ENCODE results near the gene NIP7. TPM values are rescaled to one million over a fixed set of nuclear protein-coding genes. Genes with fewer than 3 reads are reported as not detected.

Gene NIP7
- total RNA-seq, 2 donors from 2014 or later: 26.3 to 34.0 TPM

GRCh38 chr16:69324013-69324531, 15.5 kb upstream of the NIP7 start:
- no peak for ATAC-seq (replicated peaks)
- no peaks in the 10 kb centered on the region for H3K27me3 Mint-ChIP-seq
- H3K36me3 Mint-ChIP-seq (ENCODE audit: low read depth): peaks cover 94% of the 10 kb centered on the region
- no peak overlapping the region for H3K4me3 Mint-ChIP-seq
- H3K4me1 Mint-ChIP-seq: peaks cover 24% of the 10 kb centered on the region
- H3K9me3 Mint-ChIP-seq: no peaks in the 10 kb centered on the region
- H3K27ac Mint-ChIP-seq: no peak overlapping the region

- no peak for ATAC-seq (replicated peaks)
- H3K36me3 Mint-ChIP-seq (ENCODE audit: low read depth): peaks cover 94% of the 10 kb centered on the region
- no peak overlapping the region for H3K4me3 Mint-ChIP-seq
- H3K4me1 Mint-ChIP-seq: peaks cover 27% of the 10 kb centered on the region
- H3K27ac Mint-ChIP-seq: no peak overlapping the region
- H3K9me3 Mint-ChIP-seq: no peaks in the 10 kb centered on the region
- no peaks in the 10 kb centered on the region for H3K27me3 Mint-ChIP-seq
These were observed 14.9 kb upstream of the NIP7 start for GRCh38 chr16:69324585-69325253.

- Mint-ChIP-seq H3K27me3 (no peaks in the 10 kb centered on the region), H3K4me1 (peaks cover 27% of the 10 kb centered on the region), H3K36me3 (ENCODE audit: low read depth) (peaks cover 92% of the 10 kb centered on the region)
These were observed 13.8 kb upstream of the NIP7 start for GRCh38 chr16:69325784-69326171.

GRCh38 chr16:69326172-69326873, 13.2 kb upstream of the NIP7 start:
- H3K27ac Mint-ChIP-seq: peak overlapping the region; percentile 66
- H3K27me3 Mint-ChIP-seq: no peaks in the 10 kb centered on the region
- ATAC-seq (replicated peaks): no peak
- H3K4me1 Mint-ChIP-seq: peaks cover 27% of the 10 kb centered on the region
- peak overlapping the region; percentile 58 for H3K4me3 Mint-ChIP-seq
- H3K36me3 Mint-ChIP-seq (ENCODE audit: low read depth): peaks cover 89% of the 10 kb centered on the region
- no peaks in the 10 kb centered on the region for H3K9me3 Mint-ChIP-seq

More at GRCh38 chr16:69325784-69326171, 13.8 kb upstream of the NIP7 start:
- Mint-ChIP-seq H3K4me3 (peak overlapping the region; percentile 58), H3K9me3 (no peaks in the 10 kb centered on the region), H3K27ac (peak overlapping the region; percentile 66)
- no peak for ATAC-seq (replicated peaks)

GRCh38 chr16:69327585-69328310, 11.8 kb upstream of the NIP7 start:
- peaks cover 89% of the 10 kb centered on the region for H3K36me3 Mint-ChIP-seq (ENCODE audit: low read depth)
- no peaks in the 10 kb centered on the region for H3K27me3 Mint-ChIP-seq
- H3K4me3 Mint-ChIP-seq: peak overlapping the region; percentile 84
- no peak for ATAC-seq (replicated peaks)
- H3K27ac Mint-ChIP-seq: peak overlapping the region; percentile 66
- H3K4me1 Mint-ChIP-seq: peaks cover 23% of the 10 kb centered on the region
- H3K9me3 Mint-ChIP-seq: no peaks in the 10 kb centered on the region

GRCh38 chr16:69328854-69329316, 10.7 kb upstream of the NIP7 start:
- Mint-ChIP-seq H3K4me1 (peaks cover 23% of the 10 kb centered on the region), H3K36me3 (ENCODE audit: low read depth) (peaks cover 89% of the 10 kb centered on the region)

GRCh38 chr16:69329369-69330285, 9.9 kb upstream of the NIP7 start:
- Mint-ChIP-seq H3K36me3 (ENCODE audit: low read depth) (peaks cover 89% of the 10 kb centered on the region), H3K27me3 (no peaks in the 10 kb centered on the region), H3K27ac (peak overlapping the region; percentile 79), H3K4me1 (peaks cover 23% of the 10 kb centered on the region), H3K4me3 (peak overlapping the region; percentile 84), H3K9me3 (no peaks in the 10 kb centered on the region)
- ATAC-seq (replicated peaks): peak; percentile 48

More at GRCh38 chr16:69328854-69329316, 10.7 kb upstream of the NIP7 start:
- Mint-ChIP-seq H3K9me3 (no peaks in the 10 kb centered on the region), H3K4me3 (peak overlapping the region; percentile 84), H3K27ac (peak overlapping the region; percentile 79), H3K27me3 (no peaks in the 10 kb centered on the region)
- ATAC-seq (replicated peaks): peak; percentile 8

- Mint-ChIP-seq H3K27ac (peak within 1 kb of the TSS; percentile 79), H3K9me3 (no peaks in the 10 kb centered on the region), H3K36me3 (ENCODE audit: low read depth) (peaks cover 89% of the 10 kb centered on the region), H3K4me3 (peak within 1 kb of the TSS; percentile 84), H3K27me3 (no peaks in the 10 kb centered on the region), H3K4me1 (peaks cover 23% of the 10 kb centered on the region)
- peak; percentile 97 for ATAC-seq (replicated peaks)
These were observed 9.1 kb upstream of the NIP7 start, which contains the start of gene PDF for GRCh38 chr16:69330286-69331109. Gene PDF (minus strand): TSS chr16:69330588. CDS start chr16:69330570, 18 bp downstream.

- H3K36me3 Mint-ChIP-seq (ENCODE audit: low read depth): peaks cover 75% of the 10 kb centered on the region
- ATAC-seq (replicated peaks): no peak
These were observed 4.9 kb upstream of the NIP7 start for GRCh38 chr16:69334696-69335095.

GRCh38 chr16:69338557-69339288, 849 bp upstream of the NIP7 start:
- Mint-ChIP-seq H3K27ac (peak overlapping the region; percentile 100), H3K4me3 (peak overlapping the region; percentile 100), H3K27me3 (no peaks in the 10 kb centered on the region), H3K4me1 (peaks cover 28% of the 10 kb centered on the region), H3K9me3 (no peaks in the 10 kb centered on the region), H3K36me3 (ENCODE audit: low read depth) (peaks cover 85% of the 10 kb centered on the region)
- ATAC-seq (replicated peaks): no peak

More at GRCh38 chr16:69334696-69335095, 4.9 kb upstream of the NIP7 start:
- peaks cover 15% of the 10 kb centered on the region for H3K4me1 Mint-ChIP-seq
- H3K27ac Mint-ChIP-seq: no peak overlapping the region
- H3K4me3 Mint-ChIP-seq: no peak overlapping the region
- no peaks in the 10 kb centered on the region for H3K9me3 Mint-ChIP-seq
- H3K27me3 Mint-ChIP-seq: no peaks in the 10 kb centered on the region

- ATAC-seq (replicated peaks): peak; percentile 4
- H3K9me3 Mint-ChIP-seq: no peaks in the 10 kb centered on the region
- peak overlapping the region; percentile 100 for H3K4me3 Mint-ChIP-seq
- H3K27ac Mint-ChIP-seq: peak overlapping the region; percentile 100
- H3K4me1 Mint-ChIP-seq: peaks cover 28% of the 10 kb centered on the region
- peaks cover 85% of the 10 kb centered on the region for H3K36me3 Mint-ChIP-seq (ENCODE audit: low read depth)
- no peaks in the 10 kb centered on the region for H3K27me3 Mint-ChIP-seq
These were observed 598 bp downstream of the NIP7 start for GRCh38 chr16:69340095-69340644.

GRCh38 chr16:69344171-69344570, 4.6 kb downstream of the NIP7 start:
- no peaks in the 10 kb centered on the region for H3K27me3 Mint-ChIP-seq
- H3K9me3 Mint-ChIP-seq: no peaks in the 10 kb centered on the region
- H3K4me3 Mint-ChIP-seq: no peak overlapping the region
- H3K36me3 Mint-ChIP-seq (ENCODE audit: low read depth): peaks cover 71% of the 10 kb centered on the region
- ATAC-seq (replicated peaks): no peak
- H3K4me1 Mint-ChIP-seq: peaks cover 17% of the 10 kb centered on the region
- H3K27ac Mint-ChIP-seq: no peak overlapping the region
